Activated naive CD4-positive, alpha-beta T cell treated with anti-CD3 and anti-CD28 coated beads, Interleukin-2, amount 10 ng/mL, durations not matched to agents 5 hours and 36 hours (primary cell): ENCODE measurements around the gene CD27. TPM values are rescaled to one million over a fixed set of nuclear protein-coding genes. Genes with fewer than 3 reads are reported as not detected.

Source experiments
- total RNA-seq, 2 experiments: library from RNA; stranded (reverse); gene quantifications; one replicate each; pipeline ENCODE4 v1.2.3, GENCODE V29; 2021

The CD27 gene
- 100 to 1,000 TPM; 160 to 162 TPM for total RNA-seq

DNA sequence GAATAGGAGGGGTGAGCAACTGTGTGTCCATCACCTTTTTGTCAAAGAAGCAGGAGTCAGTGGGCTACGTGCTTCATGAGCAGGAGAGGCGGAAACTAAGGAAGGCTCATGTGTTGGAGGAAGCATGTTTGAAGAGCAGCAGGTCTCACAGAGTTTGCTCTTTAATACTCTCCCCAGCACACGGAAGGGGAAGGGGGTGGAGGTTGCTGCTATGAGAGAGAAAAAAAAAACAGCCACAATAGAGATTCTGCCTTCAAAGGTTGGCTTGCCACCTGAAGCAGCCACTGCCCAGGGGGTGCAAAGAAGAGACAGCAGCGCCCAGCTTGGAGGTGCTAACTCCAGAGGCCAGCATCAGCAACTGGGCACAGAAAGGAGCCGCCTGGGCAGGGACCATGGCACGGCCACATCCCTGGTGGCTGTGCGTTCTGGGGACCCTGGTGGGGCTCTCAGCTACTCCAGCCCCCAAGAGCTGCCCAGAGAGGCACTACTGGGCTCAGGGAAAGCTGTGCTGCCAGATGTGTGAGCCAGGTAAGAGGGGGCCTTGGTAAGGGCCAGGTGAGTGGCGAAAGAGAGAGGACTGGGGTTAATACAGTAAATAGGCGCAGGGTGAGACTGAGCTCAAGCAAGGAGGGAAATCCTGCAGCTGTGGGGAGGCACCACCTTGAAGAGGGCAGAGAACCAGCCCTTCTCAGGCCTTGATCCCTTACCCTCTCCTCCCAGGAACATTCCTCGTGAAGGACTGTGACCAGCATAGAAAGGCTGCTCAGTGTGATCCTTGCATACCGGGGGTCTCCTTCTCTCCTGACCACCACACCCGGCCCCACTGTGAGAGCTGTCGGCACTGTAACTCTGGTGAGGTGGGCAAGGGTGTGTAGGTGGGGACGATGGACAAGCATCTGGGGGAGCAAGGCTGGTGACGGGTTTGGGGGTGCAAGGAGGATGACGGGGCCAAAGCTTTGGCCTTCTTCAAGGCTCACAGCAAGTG is at the start of gene CD27:
Gene CD27, plus strand, starts transcription at position 252 of the 985 bp plus-strand sequence. Its CDS starts 141 bp downstream, at position 393.

DNA sequence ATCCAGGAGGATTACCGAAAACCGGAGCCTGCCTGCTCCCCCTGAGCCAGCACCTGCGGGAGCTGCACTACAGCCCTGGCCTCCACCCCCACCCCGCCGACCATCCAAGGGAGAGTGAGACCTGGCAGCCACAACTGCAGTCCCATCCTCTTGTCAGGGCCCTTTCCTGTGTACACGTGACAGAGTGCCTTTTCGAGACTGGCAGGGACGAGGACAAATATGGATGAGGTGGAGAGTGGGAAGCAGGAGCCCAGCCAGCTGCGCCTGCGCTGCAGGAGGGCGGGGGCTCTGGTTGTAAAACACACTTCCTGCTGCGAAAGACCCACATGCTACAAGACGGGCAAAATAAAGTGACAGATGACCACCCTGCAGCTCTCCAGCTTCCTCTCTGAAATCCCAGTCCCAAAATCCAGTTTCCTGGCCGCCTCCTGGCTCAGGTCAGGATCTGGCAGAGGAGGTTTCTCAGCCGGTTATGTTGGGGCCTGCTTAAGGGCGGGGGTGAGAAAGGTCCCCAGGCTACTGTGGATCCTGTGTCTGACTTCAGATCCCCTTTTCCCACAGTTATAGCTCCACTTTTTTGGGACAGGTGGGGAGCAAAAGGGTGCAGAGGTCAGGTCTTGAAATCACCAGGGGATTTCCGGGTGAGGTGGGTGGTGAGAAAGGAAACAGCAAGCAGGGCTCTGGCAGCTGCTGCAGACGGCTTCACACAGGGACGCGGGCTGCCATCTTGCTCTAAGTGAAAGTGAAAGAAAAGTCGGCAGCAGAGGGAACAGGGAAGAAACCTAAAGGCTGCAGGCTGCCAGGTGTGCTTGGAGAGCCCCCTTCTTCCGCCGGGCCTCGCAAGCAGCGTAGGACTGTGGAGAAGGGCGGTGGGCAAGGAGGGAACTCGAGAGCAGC is 6.8 kb downstream of the CD27 start, which contains the start of gene TAPBPL:
Gene TAPBPL, plus strand, starts transcription at position 695 of the 897 bp plus-strand sequence. CDS start 207 bp downstream, outside the sequence.

DNA sequence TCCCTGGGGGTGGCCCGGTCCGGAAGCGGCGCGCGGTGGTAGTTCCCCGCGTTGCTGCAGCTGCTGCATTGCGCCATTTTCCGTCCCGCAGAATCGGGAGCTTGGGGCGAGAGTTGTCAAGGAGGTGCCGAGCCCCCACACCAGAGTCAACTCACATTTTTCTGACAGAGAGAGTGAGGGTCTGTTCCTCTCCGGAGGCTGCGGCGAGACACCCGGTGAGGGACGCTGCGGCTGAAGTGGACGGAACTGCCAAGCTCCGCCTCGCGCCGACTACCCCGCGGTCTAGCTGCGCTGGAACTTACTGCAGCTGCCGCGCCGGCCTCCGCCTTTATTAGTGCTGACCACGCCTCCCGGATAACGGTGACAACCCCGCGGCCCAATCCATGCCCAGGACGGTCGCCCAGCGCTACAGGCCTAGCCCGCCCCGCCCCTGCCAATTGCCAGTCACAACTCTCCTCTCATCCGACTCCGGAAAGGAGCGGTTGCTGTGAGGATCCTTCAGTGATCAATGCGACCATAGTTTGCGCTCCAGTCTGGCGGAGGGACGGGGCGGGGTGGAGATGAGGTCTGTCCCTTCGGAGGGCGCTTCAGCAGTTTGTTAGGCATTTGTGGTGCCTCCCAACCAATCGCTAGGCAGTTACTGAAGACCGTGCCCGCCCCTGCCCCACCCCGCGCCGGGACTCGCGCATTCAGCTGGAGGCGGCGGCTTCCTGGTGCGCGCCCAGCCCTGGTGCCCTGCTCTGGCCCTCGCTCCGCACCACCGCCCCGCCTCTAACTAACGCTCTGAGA is 25.8 kb downstream of the CD27 start, which contains the start of gene VAMP1:
Gene VAMP1, minus strand, starts transcription at position 303 of the 789 bp plus-strand sequence. Its CDS starts 146 bp downstream, at position 157.

DNA sequence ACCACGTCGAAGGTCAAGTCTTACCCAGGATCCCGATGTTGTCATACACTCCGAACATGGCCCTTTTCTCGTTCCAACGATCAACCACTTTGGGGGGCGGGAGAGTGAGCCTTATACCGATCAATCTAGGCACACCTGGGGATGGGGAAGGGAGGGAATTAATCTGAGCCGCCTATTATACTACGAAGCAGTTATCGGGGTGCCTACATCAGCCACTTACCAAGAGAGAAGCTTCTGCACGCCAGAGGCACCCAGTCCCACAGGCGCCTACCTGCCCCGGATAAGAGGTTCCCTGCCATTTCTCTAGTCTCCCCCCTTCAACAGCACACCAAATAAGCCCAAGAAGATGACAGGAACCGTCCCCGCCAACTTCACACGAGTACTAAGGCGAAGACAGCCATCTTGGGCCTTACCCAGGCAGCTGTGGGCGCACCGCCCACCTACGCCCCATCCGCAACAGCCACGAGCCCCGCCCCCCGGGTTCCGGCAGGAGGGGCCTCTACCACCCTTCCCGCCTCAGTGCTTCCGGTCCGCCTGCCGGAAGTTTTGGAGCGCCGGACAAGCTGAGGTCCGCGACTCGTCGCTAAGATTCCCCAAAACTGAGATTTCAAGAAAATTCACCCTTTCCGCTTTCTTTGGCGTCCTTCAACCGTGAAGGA is 48.2 kb downstream of the CD27 start, which contains the start of gene MRPL51:
Gene MRPL51, minus strand, starts transcription at position 425 of the 659 bp plus-strand sequence. Its CDS starts 126 bp downstream, at position 299.

DNA sequence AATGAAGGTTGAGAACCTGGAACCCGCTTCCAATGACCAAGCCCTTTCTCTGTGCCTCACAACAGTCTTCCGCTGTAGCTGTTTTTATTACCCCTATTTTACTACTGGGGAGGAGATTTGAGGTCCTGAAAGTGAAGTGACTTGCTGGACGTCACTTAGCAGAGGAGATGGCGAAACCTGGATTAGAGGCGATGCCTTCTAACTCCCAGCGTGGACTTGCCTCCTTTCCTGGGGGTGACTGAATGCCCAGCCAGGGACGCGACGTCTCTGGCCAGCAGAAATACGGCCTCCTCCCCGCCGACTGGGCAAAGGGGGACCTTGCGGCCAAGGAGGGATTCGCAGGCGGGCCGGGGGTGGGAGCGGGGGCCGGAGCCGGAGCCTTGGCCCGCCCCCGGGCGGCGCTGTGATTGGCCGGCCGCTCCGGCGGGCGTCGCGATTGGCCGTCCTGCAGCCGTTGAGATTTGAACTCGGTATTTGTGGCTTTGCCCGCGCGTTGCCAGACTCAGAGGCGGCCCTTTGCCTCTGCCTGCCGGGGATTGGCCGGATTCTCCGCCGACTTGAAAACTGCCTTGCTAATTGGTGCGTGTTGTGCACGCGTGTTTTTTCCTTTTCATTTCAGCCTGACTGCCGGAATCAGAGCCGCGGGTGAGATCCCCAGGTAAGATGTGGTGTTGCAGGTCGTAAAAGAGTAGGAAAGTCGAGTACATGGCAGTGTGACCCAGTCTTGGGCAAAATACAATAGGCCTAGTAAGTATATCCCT is 48.9 kb downstream of the CD27 start, which contains the start of gene NCAPD2:
Gene NCAPD2, plus strand, starts transcription at position 606 of the 761 bp plus-strand sequence. CDS start 997 bp downstream, outside the sequence.

Other genes starting within 250 kb of the CD27 start
- 1 to 10 TPM in 1 of 2 experiments, under 1 TPM in 1; 0.91 to 1.3 TPM for gene CD9, start 244.6 kb upstream of the CD27 start, total RNA-seq
- not detected for gene PLEKHG6, start 134.3 kb upstream of the CD27 start, total RNA-seq
- 10 to 100 TPM; 55.4 to 59.9 TPM for gene TNFRSF1A, start 102.9 kb upstream of the CD27 start, total RNA-seq
- gene SCNN1A, start 69.4 kb upstream of the CD27 start, total RNA-seq: under 1 TPM; 0.43 to 0.88 TPM
- gene LTBR, start 60.8 kb upstream of the CD27 start, total RNA-seq: under 1 TPM; 0.35 to 0.72 TPM
- 10 to 100 TPM; 52.0 to 52.7 TPM for gene TAPBPL, start 7.1 kb downstream of the CD27 start, total RNA-seq
- gene VAMP1, start 25.7 kb downstream of the CD27 start, total RNA-seq: 10 to 100 TPM; 54.2 to 54.4 TPM
- gene MRPL51, start 48.3 kb downstream of the CD27 start, total RNA-seq: 100 to 1,000 TPM; 177 to 187 TPM
- 100 to 1,000 TPM; 151 to 157 TPM for gene NCAPD2, start 49.1 kb downstream of the CD27 start, total RNA-seq
- 1,000 to 10,000 TPM; 5,761 to 5,800 TPM for gene GAPDH, start 89.6 kb downstream of the CD27 start, total RNA-seq
- gene IFFO1, start 111.1 kb downstream of the CD27 start, total RNA-seq: 10 to 100 TPM; 26.7 to 29.1 TPM
- gene NOP2, start 123.3 kb downstream of the CD27 start, total RNA-seq: 10 to 100 TPM; 67.2 to 67.7 TPM
- 100 to 1,000 TPM; 233 to 250 TPM for gene CHD4, start 162.4 kb downstream of the CD27 start, total RNA-seq
- 1 to 10 TPM; 7.5 to 8.2 TPM for gene LPAR5, start 191.0 kb downstream of the CD27 start, total RNA-seq
- 1 to 10 TPM; 1.6 to 2.4 TPM for gene ACRBP, start 202.5 kb downstream of the CD27 start, total RNA-seq
- gene ING4, start 218.2 kb downstream of the CD27 start, total RNA-seq: 10 to 100 TPM; 43.0 to 45.8 TPM
- gene ZNF384, start 244.4 kb downstream of the CD27 start, total RNA-seq: 10 to 100 TPM; 81.6 to 84.8 TPM